ENCODE results near the gene CLCF1. TPM values are rescaled to one million over a fixed set of nuclear protein-coding genes. Genes with fewer than 3 reads are reported as not detected.

CLCF1 gene
- total and polyA plus RNA-seq, 2 of the 13 experiments (the other 11 are each of a cell fraction or from before 2014, with no cell fraction given): 0.49 to 0.78 TPM

- TF ChIP-seq ZNF619 (CRISPR knock-in tag; IDR thresholded peaks at IDR 0.05) (peak; percentile 83; the same call in 1 of the 2 replicates), ZNF800 (CRISPR knock-in tag; IDR thresholded peaks at IDR 0.05) (peak; percentile 50), MBD4 (IDR thresholded peaks at IDR 0.05; ENCODE audit: borderline replicate concordance, low read length) (no peak), ZMYM3 (CRISPR knock-in tag; IDR thresholded peaks at IDR 0.05) (peak; percentile 57), ZBTB38 (CRISPR knock-in tag; IDR thresholded peaks at IDR 0.05) (peak; percentile 73; the same call in 1 of the 2 replicates), PHF8 (CRISPR knock-in tag; IDR thresholded peaks at IDR 0.05) (peak; percentile 78; the same call in 1 of the 2 replicates), MEIS1 (CRISPR knock-in tag; IDR thresholded peaks at IDR 0.05; ENCODE audit: borderline replicate concordance) (no peak; the same call in 1 of the 2 replicates), NFYB (CRISPR knock-in tag; IDR thresholded peaks at IDR 0.05) (peak; percentile 8; the same call in 1 of the 2 replicates), ZBTB33 (CRISPR knock-in tag; IDR thresholded peaks at IDR 0.05) (0 out of 2 replicates have a peak, but pooled peaks have one; percentile 19), SALL2 (CRISPR knock-in tag; IDR thresholded peaks at IDR 0.05) (0 out of 2 replicates have a peak, but pooled peaks have one; percentile 17), ZNF724P (CRISPR knock-in tag; IDR thresholded peaks at IDR 0.05; ENCODE audit: borderline replicate concordance) (no peak), ZNF234 (CRISPR knock-in tag; conservative IDR thresholded peaks at IDR 0.05) (no peak), ZNF784 (CRISPR knock-in tag; IDR thresholded peaks at IDR 0.05; ENCODE audit: borderline replicate concordance) (peak; percentile 65; the same call in 1 of the 2 replicates), ATF1 (CRISPR knock-in tag; IDR thresholded peaks at IDR 0.05) (no peak), NFYC (CRISPR knock-in tag; IDR thresholded peaks at IDR 0.05) (no peak), ZNF770 (CRISPR knock-in tag; IDR thresholded peaks at IDR 0.05) (peak; percentile 55; the same call in 1 of the 2 replicates), NFE2L2 (IDR thresholded peaks at IDR 0.05; ENCODE audit: low read length) (0 out of 2 replicates have a peak, but pooled peaks have one; percentile 19), THAP11 (CRISPR knock-in tag; IDR thresholded peaks at IDR 0.05) (peak; percentile 99)
Observed at GRCh38 chr11:67317205-67317887, 56.1 kb downstream of the CLCF1 start (continued).

Measured in HepG2 (cell line).